Measurements from ENCODE around the gene MITF. TPM values are rescaled to one million over a fixed set of nuclear protein-coding genes. Genes with fewer than 3 reads are reported as not detected.

MITF gene
- total and polyA plus RNA-seq, 2 of the 4 experiments (the other 2 are of a cell fraction): 6.5 to 16.7 TPM

GRCh38 chr3:69740103-69741021 is 1.1 kb downstream of the MITF start:
- Histone ChIP-seq H3K18ac (ENCODE audit: low read depth, low read length) (no peak overlapping the region), H3K4me2 (ENCODE audit: low read depth, low read length) (peak overlapping the region; percentile 90), H3K4ac (ENCODE audit: low read depth, low read length) (peak overlapping the region; percentile 67), H3K14ac (replicated peaks; ENCODE audit: low read depth, low read length) (peak overlapping the region; percentile 39), H2BK120ac (ENCODE audit: low read depth, low read length) (peak overlapping the region; percentile 46; the same call in 1 of the 2 replicates), H4K8ac (ENCODE audit: low read depth in 2 of 2, low read length in 2 of 2) (peak overlapping the region; percentile 8 to 50; a peak in 2 of 4 replicates), H4K20me1 (ENCODE audit: insufficient read depth, low read length) (0 out of 2 replicates have a peak, but pooled peaks cover 4% of the 10 kb centered on the region), H3K9me3 (ENCODE audit: control insufficient read depth, insufficient read depth, low read length) (no peaks in the 10 kb centered on the region), H2AK5ac (ENCODE audit: low read depth, low read length) (peak overlapping the region; percentile 43), H3K4me3 (ENCODE audit: insufficient read depth, low read depth, low read length) (peak overlapping the region; percentile 86), H3K9me1 (ENCODE audit: insufficient read depth, low read length) (peaks cover 8% of the 10 kb centered on the region), H2BK20ac (ENCODE audit: low read depth, low read length) (no peak overlapping the region; the same call in 1 of the 2 replicates), H4K5ac (ENCODE audit: low read depth, low read length) (no peak overlapping the region), H2BK15ac (ENCODE audit: low read depth, low read length) (peak overlapping the region; percentile 32; the same call in 1 of the 3 replicates), H4K91ac (ENCODE audit: insufficient read depth, low read depth, low read length) (peak overlapping the region; percentile 65; the same call in 1 of the 2 replicates), H3K56ac (ENCODE audit: extremely low read depth, insufficient read depth, low read length) (no peak overlapping the region), H3K4me1 (ENCODE audit: control insufficient read depth, insufficient read depth, low read length) (peaks cover 6% of the 10 kb centered on the region; the same call in 1 of the 2 replicates), H2AK9ac (replicated peaks; ENCODE audit: low read depth, low read length, poor library complexity) (peak overlapping the region; percentile 45), H2AFZ (replicated peaks; ENCODE audit: low read length, poor library complexity) (peak overlapping the region; percentile 97), H3K23ac (ENCODE audit: low read depth, low read length) (peak overlapping the region; percentile 79), H3K79me1 (ENCODE audit: low read depth in 1 of 2, low read length in 2 of 2) (peaks cover 31 to 49% of the 10 kb centered on the region in 2 experiments; a peak in 3 of 4 replicates), H2BK5ac (ENCODE audit: low read depth, low read length, poor library complexity, severe bottlenecking) (no peak overlapping the region), H3K27me3 (ENCODE audit: control insufficient read depth, insufficient read depth, low read length) (no peaks in the 10 kb centered on the region; the same call in 1 of the 2 replicates), H3K9ac (ENCODE audit: low read depth, low read length) (peak overlapping the region; percentile 68), H3K36me3 (ENCODE audit: control insufficient read depth, insufficient read depth, low read length) (no peaks in the 10 kb centered on the region), H3K27ac (ENCODE audit: insufficient read depth, low read length) (no peak overlapping the region)
- intact Hi-C loops (cut with micrococcal nuclease): loop anchor here (5.0 kb wide), 1 partner anchor 117 kb away; no protein-coding TSS in a partner anchor
- CTCF ChIA-PET: interaction anchor here (0.6 to 1.4 kb wide), 3 partner anchors 9 to 115 kb away, joined by 4 to 5 read pairs (median 4); no protein-coding TSS in a partner anchor
- POLR2A ChIA-PET (ENCODE audit: unreplicated experiment): no interaction called here
- in situ Hi-C loops (cut with MboI; ENCODE audit: low sequenced_read_pairs): no loop called here
- no peak for DNase-seq
- no peak for ATAC-seq (ENCODE audit: low read depth)
- WGBS, 2 experiments (ENCODE audit: extremely low coverage in 2 of 2, insufficient read length in 1 of 2): 51% methylated on average over 6 of the region's 26 CpGs; no CpG with 5 or more reads in 1 of the 2 experiments
- TF ChIP-seq MAZ (IDR thresholded peaks at IDR 0.05; ENCODE audit: borderline replicate concordance, low read depth, low read length): no peak
- TF ChIP-seq RCOR1 (IDR thresholded peaks at IDR 0.05; ENCODE audit: insufficient replicate concordance, low read length): no peak
- no peak for TF ChIP-seq MXI1 (IDR thresholded peaks at IDR 0.05; ENCODE audit: borderline replicate concordance, low read depth, low read length)
- TF ChIP-seq, protein P1, sequence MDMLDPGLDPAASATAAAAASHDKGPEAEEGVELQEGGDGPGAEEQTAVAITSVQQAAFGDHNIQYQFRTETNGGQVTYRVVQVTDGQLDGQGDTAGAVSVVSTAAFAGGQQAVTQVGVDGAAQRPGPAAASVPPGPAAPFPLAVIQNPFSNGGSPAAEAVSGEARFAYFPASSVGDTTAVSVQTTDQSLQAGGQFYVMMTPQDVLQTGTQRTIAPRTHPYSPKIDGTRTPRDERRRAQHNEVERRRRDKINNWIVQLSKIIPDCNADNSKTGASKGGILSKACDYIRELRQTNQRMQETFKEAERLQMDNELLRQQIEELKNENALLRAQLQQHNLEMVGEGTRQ (IDR thresholded peaks at IDR 0.05; ENCODE audit: low read depth, low read length): no peak
- TF ChIP-seq CEBPB (IDR thresholded peaks at IDR 0.05; ENCODE audit: low read depth, low read length): no peak
- no peak for TF ChIP-seq SMC3 (IDR thresholded peaks at IDR 0.05; ENCODE audit: low read depth, low read length)
- TF ChIP-seq RFX5 (IDR thresholded peaks at IDR 0.05; ENCODE audit: low read depth, low read length): no peak
- no peak for TF ChIP-seq MAFK (IDR thresholded peaks at IDR 0.05; ENCODE audit: low read depth, low read length)
- TF ChIP-seq POLR2A (IDR thresholded peaks at IDR 0.05; ENCODE audit: low read depth, low read length): no peak
- TF ChIP-seq CTCF (conservative IDR thresholded peaks at IDR 0.05; ENCODE audit: low read depth, low read length): no peak
- dilution Hi-C loops (cut with HindIII; ENCODE audit: low sequenced_read_pairs, unreplicated experiment): no loop called here
- BruUV-seq (replicated peaks): no TSS peak

All from IMR-90 (cell line).